ENCODE data around the gene C12orf56.

C12orf56 gene, protein sequence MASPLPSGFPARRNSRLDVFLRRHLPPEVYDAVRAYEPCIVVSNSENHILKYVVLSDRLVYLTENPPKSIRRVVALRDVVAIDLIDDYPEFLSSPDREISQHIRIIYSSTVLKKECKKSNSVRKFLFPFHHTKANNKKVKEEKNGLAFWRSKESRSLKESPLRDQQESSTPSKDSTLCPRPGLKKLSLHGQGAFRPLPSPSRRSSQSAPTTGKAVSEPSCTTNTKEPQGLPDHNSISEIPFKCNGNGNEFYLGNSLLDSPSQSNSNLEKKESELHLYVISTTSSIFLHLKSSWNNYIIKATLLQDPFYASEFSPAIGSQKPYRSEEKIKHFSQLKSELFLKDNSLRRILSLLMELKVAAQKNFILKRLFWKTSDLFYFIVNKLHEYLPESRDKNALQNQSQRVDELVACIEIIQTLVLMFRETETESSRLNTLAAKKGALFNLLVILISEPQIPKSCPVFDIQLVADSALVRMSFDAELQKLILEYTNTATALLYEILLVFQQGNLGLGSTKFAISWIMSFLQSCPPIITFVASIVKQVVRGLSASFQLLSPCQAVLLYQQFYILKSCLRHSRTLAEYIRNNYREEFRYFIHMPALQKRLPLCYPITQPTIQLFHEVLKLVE

GRCh38 chr12:64390275-64390851, at the start of gene C12orf56:
Gene C12orf56, minus strand, starts transcription at chr12:64390758. Its CDS starts 193 bp downstream, at chr12:64390565.
- no peak for DNase-seq

- no peak for DNase-seq
These were observed 49.5 kb upstream of the C12orf56 start for GRCh38 chr12:64440100-64440499.

- DNase-seq, result no peak
These were observed 43.4 kb upstream of the C12orf56 start for GRCh38 chr12:64433915-64434314.

DNA sequence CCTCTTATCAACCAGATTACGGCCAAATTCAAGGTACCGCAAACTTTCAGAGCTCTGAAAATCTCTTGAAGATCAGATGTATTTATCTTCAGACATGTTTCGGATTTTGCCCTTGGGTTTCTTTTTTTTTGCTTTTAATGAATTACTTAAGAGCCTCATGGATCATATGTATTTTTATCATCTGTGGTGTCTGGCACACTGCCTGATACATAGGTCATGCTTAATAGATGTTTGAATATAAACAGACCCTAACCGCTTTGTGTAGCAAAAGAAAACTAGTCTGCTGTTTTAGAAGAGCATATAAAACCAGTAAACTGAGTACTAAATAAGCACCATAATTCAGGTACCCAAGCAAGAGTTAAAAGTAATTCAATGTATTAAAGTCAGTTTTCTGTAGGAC, 41.2 kb upstream of the C12orf56 start:
- DNase-seq, result no peak

- no peak for DNase-seq
These were observed 40.3 kb upstream of the C12orf56 start for GRCh38 chr12:64430886-64431285.

DNA sequence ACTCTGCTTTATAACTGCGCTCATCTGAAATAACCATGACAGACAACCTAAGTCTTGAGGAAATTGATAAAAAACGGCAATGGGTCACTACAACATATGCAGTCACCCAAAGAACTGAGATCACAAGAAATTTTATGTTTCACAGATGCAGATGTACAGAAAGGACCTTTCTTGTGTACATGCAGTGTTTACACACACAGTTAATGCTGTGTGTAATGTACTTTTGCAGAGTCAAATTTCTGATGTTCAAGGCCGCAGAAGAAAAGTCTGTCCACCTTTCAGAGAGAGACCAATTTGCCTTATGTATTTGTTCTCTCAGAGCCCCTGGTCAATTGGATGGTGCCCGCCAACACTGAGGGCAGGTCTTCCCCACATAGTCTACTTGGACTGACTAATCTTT, 38.4 kb upstream of the C12orf56 start:
- DNase-seq, result no peak

DNA sequence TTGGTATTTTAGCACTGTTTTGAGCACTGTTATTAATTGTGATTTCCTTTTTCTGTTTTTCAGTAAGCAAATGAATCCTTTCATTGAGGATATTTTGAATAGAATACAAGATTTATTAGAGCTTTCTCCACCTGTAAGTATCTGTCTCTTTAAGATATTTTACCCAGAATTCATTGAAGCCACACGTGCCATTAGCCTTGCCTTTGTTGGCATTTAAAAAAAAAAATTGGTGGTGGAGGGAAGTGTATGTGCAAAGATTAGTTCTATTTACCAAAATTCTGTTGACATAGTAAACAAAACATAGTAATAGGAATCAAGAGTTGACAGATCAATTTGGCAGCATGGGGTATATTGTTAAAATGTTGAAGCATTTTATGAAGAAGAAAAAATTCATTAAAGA, 37.4 kb upstream of the C12orf56 start:
- peak; percentile 8 for DNase-seq

DNA sequence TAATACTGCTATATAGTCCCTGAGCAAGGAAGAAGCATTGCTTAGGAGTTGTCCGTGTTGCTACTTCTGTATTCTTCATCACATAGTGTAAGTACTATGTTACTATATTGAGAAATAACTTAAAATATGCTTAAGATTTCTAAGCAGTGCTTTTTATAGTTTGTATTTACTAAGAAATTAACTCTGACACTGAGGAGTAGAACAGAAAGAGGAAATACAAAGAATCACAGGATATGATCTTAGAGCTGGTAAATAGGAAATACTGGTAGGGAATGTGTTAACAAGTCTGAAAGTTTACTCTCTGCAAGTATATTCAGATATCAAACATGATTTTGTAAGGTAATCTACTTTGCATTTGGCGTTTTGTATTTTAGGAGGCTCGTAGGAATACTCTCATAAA, 29.1 kb upstream of the C12orf56 start:
- DNase-seq, result no peak

GRCh38 chr12:64418209-64418608, 27.7 kb upstream of the C12orf56 start:
- no peak for DNase-seq

- DNase-seq, result no peak
These were observed 23.3 kb upstream of the C12orf56 start for GRCh38 chr12:64413884-64414283.

DNA sequence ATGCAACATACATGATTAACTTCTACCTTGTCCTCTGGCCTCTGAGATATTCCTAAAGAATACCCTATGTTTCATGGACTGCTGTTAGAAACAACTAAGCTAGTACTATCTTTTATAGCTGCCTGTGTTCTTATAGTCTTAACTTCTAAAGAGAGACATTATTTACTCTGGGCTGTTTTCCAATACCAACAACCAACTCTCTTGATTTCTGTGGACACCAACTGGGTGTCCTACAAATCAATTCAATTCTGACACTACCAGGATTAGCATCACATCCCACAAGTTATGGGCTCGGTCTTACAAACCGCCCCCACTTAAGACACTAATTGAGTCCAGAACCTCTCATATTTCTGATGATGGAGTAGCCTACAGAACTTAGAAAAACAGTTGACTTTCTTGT, 21.9 kb upstream of the C12orf56 start:
- no peak for DNase-seq

DNA sequence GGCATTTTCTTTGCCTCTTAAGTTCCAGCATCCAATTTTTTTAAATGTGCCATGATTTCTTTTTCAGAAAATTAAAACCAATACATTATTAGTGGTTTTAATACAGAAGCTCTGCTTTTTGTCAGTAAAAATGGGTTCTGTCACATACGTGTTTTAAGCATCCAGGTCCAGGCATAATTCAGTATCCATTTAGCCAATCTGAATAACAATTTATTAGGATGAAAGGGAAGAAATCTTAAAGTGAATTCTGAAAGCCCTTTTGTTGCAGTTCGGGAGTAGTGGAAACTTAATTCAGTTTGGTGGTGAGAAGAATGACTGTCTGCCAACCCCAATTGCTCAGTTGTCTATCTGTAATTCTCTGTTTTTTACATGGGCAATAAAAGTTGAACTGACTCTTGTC, 20.9 kb upstream of the C12orf56 start:
- DNase-seq, result no peak

GRCh38 chr12:64407342-64408223, 17.0 kb upstream of the C12orf56 start:
- DNase-seq, result peak; percentile 70

- peak; percentile 78 for DNase-seq
These were observed 14.1 kb upstream of the C12orf56 start for GRCh38 chr12:64404470-64405256.

DNA sequence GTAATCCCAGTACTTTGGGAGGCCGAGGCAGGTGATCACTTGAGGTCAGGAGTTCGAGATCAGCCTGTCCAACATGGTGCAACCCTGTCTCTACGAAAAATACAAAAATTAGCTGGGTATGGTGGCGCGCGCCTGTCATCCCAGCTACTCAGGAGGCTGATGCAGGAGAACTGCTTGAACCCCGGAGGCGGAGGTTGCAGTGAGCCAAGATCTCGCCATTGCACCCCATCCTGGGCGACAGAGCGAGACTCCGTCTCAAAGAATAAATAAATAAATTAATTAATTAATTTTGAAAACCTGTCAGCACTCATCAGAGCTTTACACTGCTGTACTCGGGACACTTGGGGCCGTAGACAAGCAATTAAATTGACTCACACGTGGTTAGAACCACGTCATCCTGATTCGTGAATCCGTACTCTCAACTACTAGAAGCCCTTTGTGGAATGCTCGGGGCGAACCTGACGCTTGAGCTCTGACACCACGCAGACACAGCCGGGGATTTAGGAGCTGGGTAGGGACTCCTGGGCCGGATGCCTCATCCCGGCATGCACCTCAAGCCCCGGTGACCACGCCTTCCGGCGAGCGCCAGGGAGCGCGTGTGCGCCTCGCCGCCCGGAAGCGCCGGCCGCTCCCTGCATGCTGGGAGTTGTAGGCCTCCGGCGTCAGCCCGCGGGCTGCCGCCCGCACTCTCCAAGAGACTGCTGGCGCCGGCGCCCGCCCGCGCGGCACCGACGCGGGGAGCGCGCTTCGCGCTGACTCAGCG, 13.3 kb upstream of the C12orf56 start, which contains the start of gene XPOT:
XPOT (plus strand) TSS at position 686 of the 763 bp plus-strand sequence. CDS start 5,644 bp downstream, outside the sequence.
- peak; percentile 98 for DNase-seq

DNA sequence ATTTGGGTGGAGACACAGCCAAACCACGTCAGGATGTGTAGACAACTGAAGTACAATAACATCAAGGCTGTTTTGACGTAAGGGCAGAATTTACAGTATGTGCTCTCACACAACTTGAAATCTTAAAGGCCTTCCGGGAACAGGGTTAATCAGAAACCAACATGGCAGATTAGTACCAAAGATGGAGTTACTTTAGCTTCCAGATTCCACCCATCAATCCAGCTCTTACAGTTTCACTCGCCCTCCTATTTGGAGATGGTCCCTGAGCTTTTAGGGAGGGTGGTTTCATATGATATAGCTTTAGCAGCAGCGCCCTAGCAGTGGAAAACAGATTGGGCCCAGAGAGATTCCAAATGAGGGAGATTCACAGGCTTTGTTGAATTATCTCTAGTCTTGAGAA, 11.6 kb upstream of the C12orf56 start:
- DNase-seq, result no peak

- no peak for DNase-seq
These were observed 9.5 kb upstream of the C12orf56 start for GRCh38 chr12:64400041-64400440.

DNA sequence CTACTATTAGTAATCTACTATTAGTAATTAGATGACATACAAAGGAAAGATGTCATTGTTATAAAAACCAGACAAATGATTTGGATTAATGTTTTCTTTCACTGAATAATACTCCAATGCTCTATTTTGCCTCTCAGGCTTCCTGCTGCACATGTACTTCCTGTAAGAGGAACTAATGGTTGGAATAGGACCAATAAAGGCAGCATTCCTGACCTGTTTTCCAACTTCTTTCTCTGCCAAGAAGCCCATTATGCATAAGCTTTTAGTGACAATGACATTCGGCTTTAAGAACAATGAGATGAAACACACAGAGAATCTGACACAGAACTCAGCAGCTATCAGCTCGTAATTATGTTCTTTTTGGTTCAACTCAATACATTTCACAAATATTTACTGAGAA, 5.2 kb upstream of the C12orf56 start:
- DNase-seq, result no peak

- peak; percentile 58 for DNase-seq
These were observed 1.7 kb upstream of the C12orf56 start for GRCh38 chr12:64392221-64392620.

DNA sequence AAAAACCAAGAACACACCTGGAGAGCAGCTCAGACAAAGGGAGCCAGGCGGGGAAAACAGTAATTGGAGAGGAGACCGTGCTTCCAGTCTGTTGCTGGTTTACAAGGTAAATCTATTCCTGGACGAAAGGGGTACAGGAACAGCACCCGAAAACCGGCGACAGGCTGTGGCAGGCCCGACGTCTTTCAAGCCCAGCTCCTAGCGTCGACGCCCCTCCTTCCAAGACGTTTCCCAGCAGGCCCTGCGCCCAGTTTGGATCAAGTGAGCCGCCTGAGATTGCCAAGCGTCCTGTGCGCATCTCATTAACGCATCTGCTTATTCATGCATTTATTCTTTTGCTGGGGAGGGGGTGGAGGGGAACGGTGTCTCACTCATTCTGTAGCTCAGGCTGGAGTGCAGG, 1.4 kb downstream of the C12orf56 start:
- no peak for DNase-seq

- DNase-seq, result no peak
These were observed 3.3 kb downstream of the C12orf56 start for GRCh38 chr12:64387197-64387816.

Data from NCI-H82 (cell line).